Fibroblast of pulmonary artery (primary cell): ENCODE measurements around the gene CEBPE.

Source experiments
- DNase-seq: peaks from one replicate; pipeline ENCODE4 v3.0.0-alpha.2; 2010; ENCODE audit warnings: low read depth
- H3K4me3 ChIP-seq: replicated peaks from 2 replicates; pipeline ENCODE4 v1.5.1; 2011; ENCODE audit warnings: low read depth, mild to moderate bottlenecking, control low read depth, low read length, moderate library complexity
- TF ChIP-seq, protein P1 (sequence below): IDR thresholded peaks from 2 replicates; pipeline ENCODE4 v1.5.1; 2011; ENCODE audit warnings: mild to moderate bottlenecking, control low read depth, low read length, inconsistent platforms; ENCODE audit errors: missing control alignments

The CEBPE gene

DNA sequence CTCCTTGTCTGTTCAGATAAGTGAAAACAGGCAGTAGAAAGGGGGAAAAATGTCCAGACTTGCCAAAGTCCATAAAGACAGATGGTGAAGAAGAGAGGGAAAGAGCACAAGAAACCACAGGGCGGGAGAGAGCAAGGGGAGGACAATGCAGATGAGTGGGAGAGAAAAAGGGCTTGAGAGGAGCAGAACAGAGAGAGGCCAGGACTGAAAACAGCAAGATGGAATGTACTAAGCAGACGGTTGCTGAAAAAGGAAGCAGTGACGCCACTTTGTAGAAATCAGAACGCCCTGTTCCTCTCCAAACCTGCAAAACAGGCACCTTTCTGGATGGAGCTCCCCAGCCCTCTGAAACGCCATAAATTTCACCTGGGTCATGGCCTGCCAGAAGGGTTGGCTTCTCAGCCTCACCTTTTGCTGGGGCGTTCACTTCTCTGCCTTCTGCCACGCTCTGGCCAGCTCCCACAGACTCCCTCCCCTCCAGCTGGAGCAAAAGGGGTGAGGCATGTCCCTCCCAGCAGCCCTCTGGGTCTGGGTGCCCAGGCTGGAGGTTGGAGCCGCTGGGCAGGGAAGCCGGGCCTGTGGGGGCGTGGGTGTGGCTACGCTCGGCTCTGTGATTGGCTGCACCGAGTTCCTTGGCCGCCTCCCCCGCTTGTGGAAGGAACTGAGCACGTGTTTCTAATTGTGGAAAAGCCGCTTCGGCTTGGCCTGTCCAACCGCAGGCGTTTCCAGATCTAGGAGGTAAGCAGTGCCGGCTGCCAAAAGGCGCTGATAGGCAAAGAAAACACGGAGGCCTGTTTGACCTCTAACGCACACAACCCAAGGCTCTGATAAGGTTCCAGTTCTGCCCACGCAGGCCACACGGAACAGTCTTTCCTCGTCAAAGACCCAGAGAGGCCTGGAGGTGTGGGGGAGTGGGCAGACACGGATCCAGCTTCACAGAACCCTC is 35.1 kb upstream of the CEBPE start:
- H3K4me3 ChIP-seq: peak overlapping the region; percentile 35
- TF ChIP-seq, protein P1, sequence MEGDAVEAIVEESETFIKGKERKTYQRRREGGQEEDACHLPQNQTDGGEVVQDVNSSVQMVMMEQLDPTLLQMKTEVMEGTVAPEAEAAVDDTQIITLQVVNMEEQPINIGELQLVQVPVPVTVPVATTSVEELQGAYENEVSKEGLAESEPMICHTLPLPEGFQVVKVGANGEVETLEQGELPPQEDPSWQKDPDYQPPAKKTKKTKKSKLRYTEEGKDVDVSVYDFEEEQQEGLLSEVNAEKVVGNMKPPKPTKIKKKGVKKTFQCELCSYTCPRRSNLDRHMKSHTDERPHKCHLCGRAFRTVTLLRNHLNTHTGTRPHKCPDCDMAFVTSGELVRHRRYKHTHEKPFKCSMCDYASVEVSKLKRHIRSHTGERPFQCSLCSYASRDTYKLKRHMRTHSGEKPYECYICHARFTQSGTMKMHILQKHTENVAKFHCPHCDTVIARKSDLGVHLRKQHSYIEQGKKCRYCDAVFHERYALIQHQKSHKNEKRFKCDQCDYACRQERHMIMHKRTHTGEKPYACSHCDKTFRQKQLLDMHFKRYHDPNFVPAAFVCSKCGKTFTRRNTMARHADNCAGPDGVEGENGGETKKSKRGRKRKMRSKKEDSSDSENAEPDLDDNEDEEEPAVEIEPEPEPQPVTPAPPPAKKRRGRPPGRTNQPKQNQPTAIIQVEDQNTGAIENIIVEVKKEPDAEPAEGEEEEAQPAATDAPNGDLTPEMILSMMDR: no peak
- DNase-seq: peak; percentile 93

DNA sequence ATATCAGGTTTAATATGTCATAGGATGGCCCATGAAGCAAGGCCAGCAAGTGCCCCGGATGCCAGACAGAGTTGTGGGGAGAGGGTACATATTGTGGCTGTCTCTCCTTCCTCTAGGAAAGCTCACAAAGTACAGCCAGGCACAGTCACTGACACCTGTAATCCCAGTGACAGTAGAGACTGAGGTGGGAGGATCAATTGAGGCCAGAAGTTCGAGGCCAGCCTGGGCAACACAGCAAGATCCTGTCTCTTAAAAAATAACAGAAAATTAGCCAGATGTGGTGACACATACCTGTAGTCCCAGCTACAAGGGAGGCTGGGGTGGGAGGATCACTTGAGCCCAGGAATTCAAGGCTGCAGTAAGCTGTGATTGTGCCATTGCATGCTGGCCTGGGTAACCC is 32.3 kb upstream of the CEBPE start:
- TF ChIP-seq, protein P1: no peak
- H3K4me3 ChIP-seq: no peak overlapping the region
- DNase-seq: no peak

DNA sequence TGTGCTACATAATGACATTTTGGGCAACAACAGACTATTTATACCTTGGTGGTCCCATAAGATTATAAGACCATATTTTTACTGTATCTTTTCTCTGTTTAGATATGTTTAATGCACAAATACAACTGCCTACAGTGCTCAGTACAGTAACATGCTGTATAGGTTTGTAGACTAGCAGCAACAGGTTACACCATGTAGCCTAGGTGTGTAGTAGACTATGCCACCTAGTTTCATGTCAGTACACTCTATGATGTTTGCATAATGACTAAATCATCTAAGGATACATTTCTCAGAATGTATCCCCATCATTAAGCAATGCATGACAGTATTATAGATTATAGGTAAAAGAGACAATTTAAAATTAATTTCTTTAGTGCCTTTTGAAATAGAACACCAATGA is 30.7 kb upstream of the CEBPE start:
- TF ChIP-seq, protein P1: no peak
- H3K4me3 ChIP-seq: no peak overlapping the region
- no peak for DNase-seq

DNA sequence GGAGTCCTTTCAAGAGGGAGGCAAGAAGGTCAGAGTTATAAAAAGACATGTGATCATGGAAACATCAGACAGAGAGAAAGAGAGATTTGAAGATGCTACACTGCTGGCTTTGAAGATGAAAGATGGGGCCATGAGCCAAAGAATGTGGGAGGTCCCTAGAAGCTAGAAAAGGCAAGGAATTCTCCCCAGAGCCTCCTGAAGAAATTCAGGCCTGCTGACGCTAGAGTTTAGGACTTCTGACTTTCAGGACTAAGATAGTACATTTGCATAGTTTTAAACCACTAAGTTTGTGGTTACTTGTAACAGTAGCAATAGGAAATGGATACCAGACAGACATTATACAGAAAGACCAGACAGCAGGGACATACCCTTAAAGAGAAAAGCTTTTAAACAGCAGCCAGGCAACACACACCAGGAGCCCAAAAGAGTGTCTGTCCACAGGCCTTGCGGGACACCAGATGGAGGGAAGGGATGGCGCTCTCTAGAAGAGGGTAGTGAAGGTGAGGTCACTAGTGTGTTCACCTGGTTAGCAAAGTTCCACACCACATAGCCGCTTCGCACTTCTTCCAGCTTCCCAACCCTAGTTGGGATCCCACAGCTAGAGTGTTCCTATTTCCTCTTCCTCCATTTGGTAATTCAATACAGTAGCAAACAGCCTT is 29.7 kb upstream of the CEBPE start:
- TF ChIP-seq, protein P1: no peak
- DNase-seq: no peak
- no peak overlapping the region for H3K4me3 ChIP-seq

DNA sequence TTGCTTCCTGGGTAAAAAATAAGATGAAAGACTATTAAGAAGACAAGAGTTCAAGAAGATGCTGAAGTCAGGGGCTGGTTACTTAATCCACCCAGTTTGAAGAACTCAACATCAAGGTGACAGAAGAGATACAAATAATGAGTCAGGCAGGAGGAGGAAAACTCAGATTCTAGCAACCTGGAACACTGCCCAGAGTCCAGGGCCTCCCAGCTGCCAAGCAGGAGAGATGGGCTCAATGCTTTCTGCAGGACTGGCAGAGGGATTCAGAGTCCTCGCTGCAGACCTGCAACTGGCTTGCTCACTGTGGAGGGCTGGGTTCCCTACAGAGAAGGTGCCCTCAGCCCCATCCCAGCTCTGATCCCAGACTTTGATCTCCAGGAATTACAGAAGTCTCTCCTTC is 28.6 kb upstream of the CEBPE start:
- peak; percentile 81 for DNase-seq
- no peak overlapping the region for H3K4me3 ChIP-seq
- TF ChIP-seq, protein P1: no peak

DNA sequence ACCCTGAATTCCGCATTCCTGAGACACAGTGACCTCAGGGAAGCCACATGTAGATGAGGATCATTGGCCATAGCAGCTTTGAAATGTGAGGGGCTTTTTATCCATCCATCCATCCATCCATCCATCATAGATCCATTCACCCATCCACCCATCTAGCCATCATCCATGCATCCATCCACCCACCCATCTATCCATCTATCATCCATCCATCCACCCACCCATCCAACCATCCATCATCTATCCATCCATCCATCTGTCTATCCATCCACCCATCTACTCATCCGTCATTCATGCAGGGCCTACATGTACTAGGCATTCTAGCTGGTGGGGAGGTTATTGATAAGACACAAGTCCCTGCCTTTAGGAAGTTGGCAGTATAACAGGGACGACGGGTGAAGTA is 27.9 kb upstream of the CEBPE start:
- TF ChIP-seq, protein P1: no peak
- no peak for DNase-seq
- no peak overlapping the region for H3K4me3 ChIP-seq
